ENCODE results near the gene NEDD9.

NEDD9 gene

DNA sequence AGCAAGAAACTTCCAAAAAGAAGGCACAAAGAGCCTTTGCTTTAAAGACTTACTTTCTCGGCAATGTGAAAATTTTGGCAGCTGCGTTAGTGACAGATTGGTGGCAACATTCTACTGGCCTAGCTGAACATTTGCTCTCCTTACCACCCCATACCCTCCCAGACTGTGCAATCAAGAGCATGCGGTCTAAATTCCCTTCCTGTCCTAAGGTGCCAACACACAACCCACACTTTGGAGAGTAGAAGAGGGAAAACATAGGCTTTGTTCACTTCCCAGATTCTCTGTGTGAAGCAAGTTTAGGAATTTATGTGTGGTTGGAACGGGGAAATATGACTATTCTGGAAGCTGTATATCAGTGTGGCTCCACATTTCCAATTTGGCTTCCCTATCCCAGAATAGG lies 29.8 kb upstream of the NEDD9 start:
- peak; percentile 67 for DNase-seq (ENCODE audit: low read depth, low spot score)

DNA sequence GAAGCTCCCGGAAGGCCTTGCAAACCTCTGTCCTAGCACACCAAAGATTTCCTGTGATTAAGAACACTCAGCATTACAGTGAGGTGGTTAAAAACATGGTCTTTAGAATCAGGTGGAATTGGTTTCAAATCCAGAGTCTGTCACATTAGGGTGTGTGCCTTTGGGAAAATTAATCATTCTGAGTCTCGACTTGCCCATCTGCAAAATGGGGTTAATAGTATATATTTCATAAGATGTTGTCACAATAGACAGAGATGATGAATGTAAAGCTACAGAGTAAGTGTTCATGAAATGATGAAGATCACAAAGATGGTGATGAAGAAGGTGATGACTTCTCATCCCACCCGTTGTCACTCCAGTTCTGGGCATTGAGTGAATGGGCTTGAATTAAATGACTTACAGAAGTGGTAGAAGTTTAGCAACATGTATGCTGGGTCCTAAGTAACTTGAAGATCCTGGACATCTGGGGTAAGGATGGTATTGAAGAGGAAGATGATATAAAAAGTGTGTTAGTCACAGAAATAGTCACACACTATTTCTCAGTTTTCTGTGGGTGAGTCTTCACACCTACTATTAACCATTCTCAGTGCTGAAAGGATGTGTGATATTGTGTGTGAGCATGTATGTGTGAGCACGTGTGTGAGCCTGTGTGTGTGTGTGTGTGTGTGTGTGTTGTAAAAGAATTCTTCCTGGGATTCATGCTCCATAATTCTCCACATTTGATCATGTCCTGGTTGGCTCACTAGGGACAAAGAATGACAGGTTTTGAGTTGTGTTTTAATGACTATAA lies 28.0 kb upstream of the NEDD9 start:
- DNase-seq (ENCODE audit: low read depth, low spot score), result no peak

DNA sequence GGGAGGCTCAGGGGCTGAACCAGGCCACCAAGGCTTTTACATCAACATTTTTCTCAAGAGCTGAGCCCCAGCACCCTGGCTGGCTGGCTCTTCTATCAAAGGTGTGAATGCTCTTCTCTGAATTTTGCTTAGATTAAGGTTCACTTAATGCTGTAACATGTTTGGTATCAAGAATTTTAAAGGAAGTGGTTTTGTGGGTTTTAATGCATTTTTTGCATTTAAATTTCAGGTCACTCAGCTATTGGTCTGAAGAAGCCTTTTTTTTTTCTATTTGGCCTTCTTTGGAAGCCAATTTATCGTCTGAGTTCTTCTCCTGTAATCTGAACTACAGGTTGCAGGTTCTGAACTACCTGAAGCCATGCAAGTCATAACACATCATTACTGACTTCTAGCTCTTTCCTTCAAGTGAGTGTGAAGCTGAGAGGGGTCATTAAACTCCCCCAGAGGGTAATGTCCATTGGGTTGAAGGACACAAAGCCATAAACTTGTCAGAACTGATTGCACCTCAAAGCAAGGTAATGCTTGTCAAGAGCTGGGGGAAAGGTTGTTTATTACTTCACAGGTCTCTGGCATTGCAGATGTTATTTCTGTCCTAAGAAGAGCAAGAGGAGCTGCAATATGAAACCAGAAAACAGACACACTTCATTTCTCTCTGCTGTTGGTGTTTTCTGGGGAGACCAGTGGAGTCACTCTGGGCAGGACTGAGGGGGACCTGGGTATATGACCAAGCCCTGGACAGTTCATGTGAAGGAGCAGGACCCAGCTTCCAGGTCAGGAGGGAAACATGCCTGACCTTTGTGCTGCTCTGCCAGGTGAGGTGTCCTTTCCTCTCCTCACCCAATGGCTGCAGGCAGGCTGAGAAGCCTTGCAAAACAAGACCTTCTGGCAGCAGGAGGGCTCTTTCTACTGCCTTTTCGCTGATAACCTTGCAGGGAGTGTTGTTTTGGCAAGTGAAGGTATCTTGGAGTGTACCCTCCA lies 26.1 kb upstream of the NEDD9 start:
- peak; percentile 37 for DNase-seq (ENCODE audit: low read depth, low spot score)

DNA sequence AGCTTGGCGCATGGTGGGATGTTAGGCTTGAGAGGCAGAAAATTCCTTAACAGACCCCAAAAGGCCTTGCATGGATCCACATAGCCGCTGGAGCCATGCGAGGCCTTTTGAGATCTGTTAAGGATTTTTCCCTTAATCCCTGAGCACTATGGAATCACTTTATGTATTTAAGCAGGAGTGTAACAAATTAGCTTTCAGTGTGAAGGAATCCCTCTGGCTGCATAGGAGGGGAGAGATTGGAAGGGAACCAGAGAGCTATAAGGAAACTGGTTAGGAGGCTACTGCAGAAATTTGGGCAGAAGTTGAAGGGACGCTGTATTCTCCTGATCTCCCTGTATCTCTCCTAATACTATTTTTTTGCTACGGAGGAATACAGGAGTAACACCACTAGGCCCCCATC lies 23.1 kb upstream of the NEDD9 start:
- DNase-seq (ENCODE audit: low read depth, low spot score), result no peak

DNA sequence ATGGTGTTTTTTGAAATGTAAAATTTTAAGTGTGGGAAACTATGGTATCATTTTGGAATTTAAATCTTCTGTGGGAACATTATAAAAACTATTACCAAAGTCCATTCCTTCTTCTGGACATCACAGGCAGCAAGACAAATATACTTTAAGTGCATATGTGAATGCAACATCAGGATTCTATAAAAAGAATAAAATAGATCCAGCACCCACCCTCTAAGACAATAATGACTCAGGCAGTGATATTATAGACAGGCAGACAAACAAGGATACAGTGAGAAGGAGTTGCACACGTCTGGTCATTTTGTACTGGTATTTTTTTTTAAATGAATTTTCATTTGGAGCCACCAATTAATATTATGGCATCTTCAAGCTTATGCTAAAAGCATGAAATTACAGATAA lies 21.1 kb upstream of the NEDD9 start:
- no peak for DNase-seq (ENCODE audit: low read depth, low spot score)

DNA sequence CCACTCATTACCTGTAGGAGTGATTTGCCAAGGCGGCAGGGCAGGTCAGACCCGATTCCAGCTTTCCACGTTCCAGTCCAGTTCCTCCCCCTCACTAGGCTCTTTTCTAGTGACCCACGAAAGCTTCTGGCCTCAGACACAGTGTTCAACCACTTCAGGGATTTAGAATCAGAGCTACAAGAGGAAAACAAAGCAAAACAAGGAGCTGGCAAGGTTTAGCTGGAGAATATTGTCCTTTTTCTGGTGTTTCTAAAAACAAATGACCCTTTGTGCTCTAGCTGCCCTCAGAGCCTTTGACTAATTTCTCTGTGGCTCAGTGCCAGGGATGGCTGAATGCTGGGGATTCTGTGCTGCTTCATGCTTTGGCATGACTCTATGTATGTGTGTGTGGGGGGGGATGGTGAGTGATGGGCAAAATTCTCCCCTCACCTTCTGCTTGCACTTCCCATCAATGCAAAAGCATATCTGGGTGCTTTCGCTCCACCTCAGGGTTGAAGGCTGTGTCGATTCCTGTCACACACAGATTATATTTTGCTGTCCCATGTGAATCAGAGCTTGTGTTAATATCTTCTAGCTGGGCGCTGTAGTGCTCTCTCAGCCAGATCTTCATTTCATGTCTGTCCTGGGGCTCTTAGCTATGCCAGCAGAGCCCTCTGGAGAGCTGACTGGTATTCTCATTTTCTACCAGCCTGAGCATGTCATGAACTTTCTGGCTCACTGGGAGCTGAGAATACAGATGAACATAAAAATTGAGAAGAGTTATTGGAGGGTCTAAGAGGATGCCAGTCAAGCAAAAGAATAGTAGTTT lies 19.3 kb upstream of the NEDD9 start:
- peak; percentile 83 for DNase-seq (ENCODE audit: low read depth, low spot score)

DNA sequence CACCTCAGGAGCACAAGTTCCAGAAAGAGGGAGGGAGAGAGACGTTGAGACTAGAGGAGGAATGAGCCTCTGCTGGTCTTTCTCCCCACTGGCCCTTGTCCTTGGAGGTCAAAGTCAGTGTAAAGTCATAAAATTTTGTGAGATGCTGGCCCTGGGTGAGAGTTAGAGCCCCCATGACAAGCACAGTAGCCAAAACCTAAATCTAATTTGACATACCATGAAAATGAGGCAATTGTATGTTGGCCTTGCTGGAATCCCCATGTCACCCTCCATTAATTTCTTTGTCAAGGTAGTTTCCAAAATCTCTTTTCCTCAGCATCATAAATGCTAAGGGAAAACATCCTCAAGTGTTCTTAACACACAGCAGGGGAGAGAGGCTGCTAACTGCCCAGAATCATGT lies 17.6 kb upstream of the NEDD9 start:
- no peak for DNase-seq (ENCODE audit: low read depth, low spot score)

DNA sequence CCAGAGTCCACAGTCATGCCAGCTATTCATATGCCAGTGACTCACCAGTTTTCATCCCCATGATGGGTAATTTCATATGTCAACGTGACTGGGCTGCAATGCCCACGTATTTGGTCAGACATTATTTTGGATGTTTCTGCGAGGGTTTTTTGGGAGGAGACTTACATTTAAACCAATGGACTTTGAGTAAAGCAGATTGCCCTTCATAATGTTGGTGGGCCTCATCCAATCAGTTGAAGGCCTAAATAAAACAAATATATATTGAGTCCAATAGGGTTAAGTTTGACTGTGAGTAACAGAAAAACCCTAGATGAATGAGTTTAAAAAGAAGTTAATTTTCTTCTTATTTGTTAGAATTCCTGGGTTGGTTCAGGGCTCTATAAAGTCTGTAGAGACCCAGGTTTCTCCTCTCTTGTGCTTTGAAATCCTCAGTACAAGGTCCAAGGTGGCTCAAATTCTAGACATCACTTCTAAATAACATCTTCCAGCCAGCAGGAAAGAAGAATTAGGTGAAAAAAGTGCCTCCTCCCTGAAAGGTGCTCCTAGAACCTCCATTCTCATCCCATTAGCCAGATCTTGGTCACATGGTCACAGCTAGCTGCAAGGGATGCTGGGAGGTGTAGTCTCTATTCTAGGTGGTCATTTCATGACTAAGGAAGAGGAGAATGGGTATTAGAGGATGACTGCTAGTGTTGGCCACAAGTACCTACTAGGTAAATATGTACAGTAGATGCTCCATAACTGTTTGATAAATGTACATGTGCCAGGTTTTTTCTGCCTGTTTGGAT lies 16.7 kb upstream of the NEDD9 start:
- DNase-seq (ENCODE audit: low read depth, low spot score), result no peak

DNA sequence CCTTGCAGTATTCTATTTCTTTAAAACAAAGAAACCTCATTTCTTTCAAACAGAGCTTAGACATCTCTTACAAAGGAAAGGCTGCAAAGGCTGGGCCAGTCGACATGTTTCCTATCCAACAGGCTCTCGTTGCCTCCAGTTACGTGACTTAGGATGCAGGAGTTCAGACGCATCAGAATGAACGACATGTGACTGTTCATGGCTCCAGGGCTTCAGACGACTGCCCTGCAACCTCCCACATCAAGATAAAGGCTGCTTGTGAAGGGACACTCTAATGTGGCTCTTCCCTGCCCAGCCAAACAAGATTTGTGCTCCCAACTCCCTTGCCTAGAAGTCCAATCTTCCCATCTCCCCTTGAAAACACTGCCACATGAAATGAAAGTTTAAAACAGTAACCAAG lies 14.3 kb upstream of the NEDD9 start:
- DNase-seq (ENCODE audit: low read depth, low spot score), result no peak

DNA sequence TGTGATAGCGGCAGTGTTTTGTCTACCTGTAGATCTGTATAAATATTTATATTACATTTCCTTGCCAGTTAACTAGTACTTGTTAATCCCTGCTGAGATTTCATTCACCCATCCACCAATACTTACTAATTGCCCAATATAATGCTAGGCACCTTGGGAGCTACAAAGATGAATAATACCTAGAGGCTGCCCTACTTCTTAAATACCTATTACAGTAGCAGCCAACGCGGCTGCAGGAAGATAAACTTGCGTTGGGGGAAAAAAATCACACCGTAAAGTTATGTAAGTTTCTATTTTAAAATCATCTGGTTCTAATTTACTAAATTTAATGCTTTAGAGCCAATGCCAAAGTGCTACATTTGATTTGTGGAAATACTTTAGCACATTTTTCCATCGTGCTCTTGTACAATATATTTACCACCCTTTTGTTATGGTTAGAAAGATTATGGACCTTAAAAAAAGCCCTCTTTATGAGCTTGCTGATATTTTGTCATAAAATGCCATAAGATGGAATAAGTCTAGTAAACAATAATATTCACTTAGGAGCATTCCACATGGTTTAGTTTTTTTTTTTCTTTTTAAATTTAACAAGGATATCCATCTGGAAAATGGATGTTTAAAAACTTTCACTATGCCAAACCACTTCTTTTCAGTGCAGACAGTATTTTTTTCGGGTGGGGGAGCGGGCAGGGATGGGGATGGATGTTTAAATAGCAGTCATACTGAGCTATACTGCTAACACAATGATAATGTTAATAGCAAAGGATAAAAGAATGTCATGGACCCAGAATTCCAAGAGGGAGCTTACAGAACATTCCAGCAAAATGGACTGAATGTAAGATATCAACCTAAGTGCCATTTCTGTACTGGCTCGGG lies 13.2 kb upstream of the NEDD9 start:
- no peak for DNase-seq (ENCODE audit: low read depth, low spot score)

DNA sequence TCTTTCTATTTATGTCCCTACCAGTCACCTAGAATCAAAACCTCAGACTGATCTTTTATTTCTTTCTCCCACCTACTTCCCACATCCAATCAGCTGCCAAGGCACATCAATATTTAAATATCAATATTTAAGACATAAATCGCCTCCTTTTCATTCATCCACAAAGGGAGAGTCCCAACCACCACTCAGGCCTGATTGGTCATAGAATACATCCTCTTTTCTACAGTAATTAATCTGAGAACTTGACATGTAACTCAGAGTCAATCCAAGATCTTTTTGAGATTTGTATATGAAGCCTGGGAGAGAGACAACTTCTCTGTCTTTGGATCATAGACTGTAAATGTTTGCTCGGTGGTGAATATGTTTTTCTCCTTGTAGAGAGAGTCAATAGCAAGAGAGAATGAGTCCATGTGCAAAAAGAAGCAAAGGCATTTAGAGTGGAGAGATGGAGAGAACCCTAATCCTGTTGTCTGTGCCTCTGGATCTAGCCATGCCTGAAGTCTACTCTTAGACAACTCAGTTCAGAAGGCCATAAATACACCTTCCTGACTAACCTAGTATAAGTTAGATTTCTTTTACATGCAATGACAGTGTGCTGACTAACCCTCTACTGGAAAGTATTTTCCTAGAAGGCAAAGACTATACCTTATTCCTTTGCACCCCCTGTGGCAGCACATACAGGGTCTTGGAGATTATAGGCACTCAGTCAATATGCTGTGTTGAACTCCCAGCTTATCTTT lies 12.1 kb upstream of the NEDD9 start:
- DNase-seq (ENCODE audit: low read depth, low spot score), result no peak

DNA sequence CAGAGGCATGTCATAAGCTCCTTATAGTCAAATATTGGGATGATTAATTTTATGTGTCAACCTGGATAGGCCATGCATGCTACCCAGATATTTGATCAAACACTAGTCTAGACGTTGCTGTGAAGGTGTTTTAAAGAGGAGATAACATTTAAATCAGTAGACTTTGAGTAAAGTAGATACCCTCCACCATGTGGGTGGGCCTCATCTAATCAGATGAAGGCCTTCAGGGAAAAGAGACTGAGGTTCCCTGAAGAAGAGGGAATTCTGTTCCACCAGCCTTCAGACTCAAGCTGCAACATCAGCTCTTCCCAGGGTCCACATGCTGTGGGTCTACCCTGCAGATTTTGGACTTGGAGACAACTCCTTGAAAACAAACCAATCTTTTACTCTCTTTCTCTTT lies 11.4 kb upstream of the NEDD9 start:
- no peak for DNase-seq (ENCODE audit: low read depth, low spot score)

DNA sequence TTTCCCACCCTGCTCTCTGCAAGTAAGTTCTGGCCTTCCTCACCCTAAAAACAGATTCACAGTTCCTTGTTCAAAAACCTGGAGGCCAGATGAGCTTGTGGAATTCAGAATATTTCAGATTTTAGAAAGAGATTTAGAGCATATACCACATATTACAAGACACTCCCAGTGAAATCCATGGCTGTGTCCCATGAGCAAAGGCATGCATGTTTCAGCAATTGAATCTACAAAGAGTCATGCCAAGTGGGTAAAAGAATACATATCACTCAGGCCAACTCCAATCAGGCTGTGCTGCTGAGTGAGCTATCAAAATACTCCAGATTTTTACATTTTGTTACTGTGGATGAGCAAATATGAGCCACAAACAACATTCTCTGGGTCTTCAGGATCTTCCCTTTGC lies 10.2 kb upstream of the NEDD9 start:
- DNase-seq (ENCODE audit: low read depth, low spot score), result no peak

DNA sequence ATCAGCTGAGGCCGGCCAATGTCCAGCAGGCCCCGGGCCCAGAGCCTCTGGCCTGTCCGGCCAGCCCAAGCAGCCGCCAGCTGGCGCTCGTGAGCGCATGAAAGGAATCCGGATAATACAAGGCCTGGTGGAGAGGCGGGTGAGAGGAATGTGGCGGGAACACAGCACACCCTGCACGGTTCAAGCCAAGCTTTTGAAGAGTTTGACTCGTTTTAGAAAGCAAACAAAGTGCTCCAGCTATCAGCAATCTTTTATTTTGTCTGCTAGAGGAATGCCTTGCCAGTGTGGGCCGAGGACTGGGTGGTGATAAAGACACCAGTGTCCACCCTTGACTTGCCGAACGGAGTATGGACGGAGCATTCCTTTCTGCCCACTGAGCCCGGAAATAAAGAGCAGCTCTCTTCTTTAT lies 9.3 kb upstream of the NEDD9 start:
- DNase-seq (ENCODE audit: low read depth, low spot score), result peak; percentile 59

DNA sequence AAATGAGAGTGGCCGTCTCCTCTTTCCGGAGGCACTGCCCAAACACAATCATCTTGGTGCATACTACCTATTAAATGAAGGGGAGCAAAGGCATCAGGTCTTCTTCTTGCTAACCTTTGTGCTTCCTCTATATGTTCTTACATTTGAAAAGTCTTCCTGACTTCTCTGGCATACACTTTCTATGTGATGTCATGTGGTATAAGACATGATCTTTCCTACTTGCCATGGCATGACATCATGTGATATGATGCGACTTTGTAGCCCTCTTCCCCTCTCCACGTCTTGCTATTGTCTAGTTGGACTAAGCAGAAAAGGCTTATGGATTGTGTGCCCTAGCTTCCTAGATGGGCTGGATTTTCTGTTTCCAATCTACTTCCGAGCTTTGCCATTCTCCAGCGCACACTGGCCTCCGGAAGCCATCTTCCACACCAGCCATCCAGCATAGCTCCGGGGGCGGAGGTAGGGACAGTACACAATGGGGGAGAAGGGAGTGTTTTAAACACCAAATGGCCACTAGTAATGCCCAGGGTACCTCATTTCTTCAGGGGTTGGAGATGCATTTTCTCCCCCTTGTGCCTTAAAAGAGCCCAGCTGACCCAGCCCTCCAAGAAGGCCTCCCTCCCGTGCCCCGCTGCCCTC lies 8.8 kb upstream of the NEDD9 start:
- DNase-seq (ENCODE audit: low read depth, low spot score), result no peak

DNA sequence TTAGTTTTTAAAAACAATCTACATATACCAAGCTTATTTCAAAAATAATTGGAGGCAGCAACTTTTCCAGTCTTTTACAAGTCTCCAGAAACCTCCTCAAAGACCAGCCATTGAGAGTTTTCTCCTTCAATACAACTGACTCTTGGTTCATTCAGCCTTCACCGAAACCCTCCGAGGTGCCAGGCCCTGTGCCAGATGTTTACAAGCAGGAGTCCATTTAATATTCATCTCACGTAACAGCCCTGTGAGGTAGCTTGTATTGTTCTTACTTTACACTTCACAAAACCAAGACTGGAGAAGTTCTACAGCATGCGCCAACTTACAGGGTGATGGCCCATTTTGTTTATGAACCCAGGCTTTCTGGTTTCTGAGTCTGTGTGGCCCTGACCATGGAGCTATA lies 5.5 kb upstream of the NEDD9 start:
- no peak for DNase-seq (ENCODE audit: low read depth, low spot score)

DNA sequence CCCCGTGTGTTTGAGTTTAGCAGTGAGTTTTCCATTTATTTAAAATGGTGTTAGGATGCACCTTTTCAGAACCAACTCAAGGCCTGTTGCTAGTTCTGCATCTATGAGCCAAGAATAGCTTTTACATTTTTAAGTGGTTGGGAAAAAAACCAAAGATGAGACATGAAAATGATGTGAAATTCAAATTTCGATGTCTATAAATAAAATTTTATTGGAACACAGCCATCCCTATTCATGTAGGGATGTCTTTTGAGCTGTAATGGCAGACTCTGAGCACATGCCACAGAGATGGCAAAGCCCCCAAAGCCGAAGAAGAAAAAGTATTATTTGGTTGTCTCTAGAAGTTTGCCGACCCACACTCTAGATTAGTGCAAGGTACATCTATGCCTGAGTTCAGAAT lies 5.0 kb upstream of the NEDD9 start:
- no peak for DNase-seq (ENCODE audit: low read depth, low spot score)

DNA sequence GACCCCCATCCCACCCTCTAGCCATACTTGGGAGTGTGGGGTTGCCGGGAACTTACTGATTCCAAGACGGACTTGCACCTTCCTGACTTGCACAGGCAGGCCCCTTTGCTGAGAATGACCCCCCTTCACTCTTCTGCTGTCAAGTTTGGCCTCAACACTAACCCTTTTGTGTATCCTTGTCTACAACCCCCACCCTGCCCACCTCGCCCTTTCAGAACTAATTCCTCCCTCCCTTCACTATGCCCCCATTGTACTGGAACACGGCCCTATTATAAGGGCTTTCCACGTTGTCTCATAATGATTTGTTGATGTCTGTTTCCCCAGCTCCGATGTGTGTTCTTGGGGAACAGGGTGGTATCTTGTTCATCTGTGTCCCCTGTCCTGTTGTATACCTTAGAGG lies 4.4 kb upstream of the NEDD9 start:
- DNase-seq (ENCODE audit: low read depth, low spot score), result no peak
